T-cell (primary cell): ENCODE results near the gene ATP6V0D1. TPM values are rescaled to one million over a fixed set of nuclear protein-coding genes. Genes with fewer than 3 reads are reported as not detected.

Experiments
- ATAC-seq, 4 experiments: fragments of 200-7000 bp in 3 of 4; fragments of 150-1000 bp in 1 of 4; cut with Tn5 transposase; replicated peaks in 1 of 4; 1 replicate in 3 of 4; 2 replicates in 1 of 4; pipeline ENCODE4 v1.10.0; 2021; ENCODE audit warnings: moderate library complexity in 3 of 4, mild to moderate bottlenecking in 2 of 4, moderate number of reproducible peaks in 1 of 4
- CTCF ChIA-PET, 2 donors: fragments of 300-600 bp; sonication (Branson Sonifier 250); formaldehyde crosslinking; loops; one replicate each; lab custom pipeline; 2022; ENCODE audit warnings: antibody characterized with exemption in 2 of 2; lab: Charles Lee
- POLR2A ChIA-PET, 2 donors: fragments of 300-600 bp; sonication (Branson Sonifier 250); formaldehyde crosslinking; loops; one replicate each; lab custom pipeline; 2022; ENCODE audit warnings: antibody characterized with exemption in 2 of 2; lab: Charles Lee
- DNase-seq, 35 experiments: peaks; one replicate each; pipeline versions ENCODE4 v3.0.0 to v3.0.0-alpha.2; 2013 to 2023
- H3K27ac ChIP-seq: one replicate; pipeline ENCODE4 v1.5.1; 2013; ENCODE audit warnings: low read length
- H3K27me3 ChIP-seq, 2 experiments: replicated peaks in 1 of 2; 1 replicate in 1 of 2; 2 replicates in 1 of 2; pipeline versions ENCODE4 v1.6.1 to v1.7.0; 2013; ENCODE audit warnings: low read length in 1 of 2, mixed read lengths in 1 of 2; ENCODE audit not compliant: control insufficient read depth in 2 of 2, insufficient read depth in 2 of 2; ENCODE audit errors: extremely low read depth in 1 of 2
- H3K36me3 ChIP-seq, 2 donors: 1 replicate in 1 of 2; 2 replicates in 1 of 2; pipeline versions ENCODE4 v1.6.1 to v1.7.0; 2013; ENCODE audit warnings: low read length in 1 of 2; ENCODE audit not compliant: control insufficient read depth in 2 of 2, insufficient read depth in 1 of 2; ENCODE audit errors: extremely low read depth in 1 of 2
- H3K4me1 ChIP-seq, 2 experiments: 1 replicate in 1 of 2; 2 replicates in 1 of 2; pipeline versions ENCODE4 v1.6.1 to v1.7.0; 2013; ENCODE audit warnings: low read length in 2 of 2, mixed read lengths in 1 of 2; ENCODE audit not compliant: insufficient read depth in 2 of 2, control insufficient read depth in 1 of 2; ENCODE audit errors: extremely low read depth in 1 of 2
- H3K4me3 ChIP-seq, 2 donors: 1 replicate in 1 of 2; 2 replicates in 1 of 2; pipeline versions ENCODE4 v1.5.1 to v1.7.0; 2013; ENCODE audit warnings: mild to moderate bottlenecking in 2 of 2, low read length in 1 of 2, moderate library complexity in 1 of 2; ENCODE audit not compliant: control insufficient read depth in 1 of 2; ENCODE audit errors: extremely low read depth in 1 of 2
- H3K9me3 ChIP-seq: 2 replicates; pipeline ENCODE4 v1.7.0; 2013
- H3K27ac Mint-ChIP-seq, 2 donors: one replicate each; pipeline ENCODE4 v1.8.0; 2020 to 2021; ENCODE audit warnings: mild to moderate bottlenecking in 2 of 2, mixed read lengths in 2 of 2
- H3K27me3 Mint-ChIP-seq, 2 donors: one replicate each; pipeline ENCODE4 v1.8.0; 2021 to 2022; ENCODE audit warnings: mixed read lengths in 2 of 2
- H3K36me3 Mint-ChIP-seq: one replicate; pipeline ENCODE4 v1.8.0; 2021; ENCODE audit warnings: mixed read lengths
- H3K4me1 Mint-ChIP-seq, 3 donors: one replicate each; pipeline ENCODE4 v1.8.0; 2020 to 2022; ENCODE audit warnings: mixed read lengths in 3 of 3, mild to moderate bottlenecking in 1 of 3
- H3K4me3 Mint-ChIP-seq, 3 donors: one replicate each; pipeline ENCODE4 v1.8.0; 2020 to 2022; ENCODE audit warnings: mild to moderate bottlenecking in 3 of 3, mixed read lengths in 3 of 3, moderate library complexity in 3 of 3
- H3K9me3 Mint-ChIP-seq, 3 donors: one replicate each; pipeline ENCODE4 v1.8.0; 2020 to 2022; ENCODE audit warnings: mixed read lengths in 3 of 3
- WGBS: methylation state at CpG from one replicate; pipeline ENCODE4 v1.1.5; 2013; ENCODE audit warnings: missing lambda C conversion rate; ENCODE audit not compliant: insufficient coverage; 5-methylcytosine and 5-hydroxymethylcytosine counted together
- total RNA-seq, 35 experiments: library from RNA in 6 of 35; stranded (reverse) in 6 of 35; fragments of 120-200 nt in 1 of 35; gene quantifications; one replicate each; pipeline versions ENCODE4 v1.2.1 to v1.2.4 and lab custom pipeline; 2013 to 2026

Gene ATP6V0D1
- total RNA-seq, 5 donors from 2014 or later (not counting 1 experiment from before 2014, with no cell fraction given): 41.5 to 49.6 (median 45.8) TPM

DNA sequence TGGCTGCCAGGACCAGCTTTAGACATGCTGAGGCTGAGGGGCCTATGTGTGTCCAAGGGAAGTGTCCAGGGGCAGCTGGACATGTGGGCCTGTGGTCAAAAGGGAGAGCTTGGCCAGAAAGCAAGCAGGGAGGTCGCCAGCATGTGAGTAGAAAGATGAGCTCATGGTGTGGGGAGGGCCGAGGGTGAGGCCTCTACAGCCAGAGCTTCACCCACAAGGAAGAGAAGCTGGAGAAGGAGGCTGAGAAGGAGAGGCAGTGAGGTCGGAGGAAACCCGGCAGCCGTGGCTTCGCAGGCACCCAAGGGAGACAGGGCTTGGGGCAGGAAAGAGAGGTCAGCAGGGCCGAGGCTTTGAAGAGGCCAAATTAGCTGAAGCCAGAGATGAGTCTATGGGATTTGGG, 54.0 kb downstream of the ATP6V0D1 start:
- ChIA-PET CTCF (interaction anchor here (0.5 to 0.6 kb wide), 6 partner anchors 20 to 1477 kb away, joined by 3 to 4 read pairs (median 3); no protein-coding TSS in a partner anchor), POLR2A (no interaction called here)
- Histone ChIP-seq H3K9me3 (no peaks in the 10 kb centered on the region), H3K27ac (no peak overlapping the region), H3K36me3 (no peaks in the 10 kb centered on the region), H3K27me3 (peaks cover 21 to 66% of the 10 kb centered on the region in 2 experiments), H3K4me1 (peaks cover 0 to 21% of the 10 kb centered on the region in 2 experiments), H3K4me3 (no peak overlapping the region)
- ATAC-seq (no peak), DNase-seq (no peak)
- peaks cover 0 to 11% (median 5%) of the 10 kb centered on the region in 3 donors for H3K4me1 Mint-ChIP-seq
- H3K4me3 Mint-ChIP-seq: no peak overlapping the region
- H3K36me3 Mint-ChIP-seq: peaks cover 3% of the 10 kb centered on the region
- H3K27me3 Mint-ChIP-seq: peaks cover 39 to 45% of the 10 kb centered on the region in 2 donors
- H3K9me3 Mint-ChIP-seq: no peaks in the 10 kb centered on the region
- no peak overlapping the region for H3K27ac Mint-ChIP-seq
- WGBS: 76% methylated on average over 7 of the region's 7 CpGs

DNA sequence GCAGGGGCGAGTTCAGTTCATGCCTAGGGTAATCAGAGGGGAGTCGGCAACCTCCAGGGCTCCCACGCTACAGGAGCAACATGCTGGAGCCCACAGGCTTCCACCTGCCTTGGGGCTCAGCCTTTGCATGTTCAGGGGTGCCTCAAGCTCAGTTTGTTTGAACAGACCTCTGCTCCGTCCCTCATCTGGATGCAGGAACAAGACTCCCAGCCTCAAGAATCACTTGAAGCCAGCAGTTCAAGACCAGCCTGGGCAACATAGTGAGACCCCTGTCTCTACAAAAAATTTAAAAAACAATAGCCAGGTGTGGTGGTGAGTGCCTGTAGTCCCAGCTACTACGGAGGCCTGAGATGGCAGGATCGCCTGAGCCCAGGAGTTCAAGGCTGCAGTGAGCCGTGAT, 54.9 kb downstream of the ATP6V0D1 start:
- WGBS: 68% methylated on average over 3 of the region's 7 CpGs
- POLR2A ChIA-PET: no interaction called here

DNA sequence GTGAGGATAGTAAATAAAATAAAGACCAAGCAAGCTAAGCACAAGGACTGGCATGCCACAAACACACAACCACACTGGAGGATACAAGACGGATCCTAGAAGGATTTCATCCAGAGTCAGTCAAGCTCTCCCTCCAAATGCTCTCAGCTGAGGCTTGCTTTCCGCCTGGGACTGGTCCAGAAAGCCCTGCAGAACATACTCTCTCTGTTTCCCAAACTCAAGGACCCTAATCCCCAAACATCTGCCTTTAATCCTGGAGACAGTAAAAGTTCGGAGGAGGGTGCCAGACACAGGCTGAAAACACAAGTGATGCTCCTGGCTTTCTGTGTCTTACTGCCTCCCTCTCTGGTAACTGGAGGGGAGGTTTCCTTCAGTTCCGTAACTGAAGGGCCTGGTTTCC, 55.4 kb downstream of the ATP6V0D1 start:
- ATAC-seq: no peak
- peaks cover 20 to 68% of the 10 kb centered on the region in 2 experiments for H3K27me3 ChIP-seq
- Mint-ChIP-seq H3K4me3 (no peak overlapping the region), H3K9me3 (no peaks in the 10 kb centered on the region), H3K36me3 (peaks cover 3% of the 10 kb centered on the region), H3K27ac (no peak overlapping the region), H3K4me1 (peaks cover 0 to 6% (median 3%) of the 10 kb centered on the region in 3 donors), H3K27me3 (peaks cover 39 to 43% of the 10 kb centered on the region in 2 donors)
- ChIA-PET POLR2A (no interaction called here), CTCF (interaction anchor here in 1 of 2 donors (1.1 kb wide), 1 partner anchor 23 kb away, joined by 3 read pairs; no protein-coding TSS in a partner anchor)
- H3K9me3 ChIP-seq: no peaks in the 10 kb centered on the region
- DNase-seq: no peak
- WGBS: 79% methylated on average over 4 of the region's 4 CpGs
- peaks cover 0 to 14% of the 10 kb centered on the region in 2 experiments for H3K4me1 ChIP-seq
- H3K36me3 ChIP-seq: no peaks in the 10 kb centered on the region
- H3K4me3 ChIP-seq: no peak overlapping the region
- H3K27ac ChIP-seq: no peak overlapping the region

More for the DNA sequence above, 54.9 kb downstream of the ATP6V0D1 start:
- no peaks in the 10 kb centered on the region for H3K9me3 ChIP-seq
- H3K27me3 Mint-ChIP-seq: peaks cover 39 to 43% of the 10 kb centered on the region in 2 donors
- no peaks in the 10 kb centered on the region for H3K9me3 Mint-ChIP-seq
- H3K36me3 ChIP-seq: no peaks in the 10 kb centered on the region
- no peak overlapping the region for H3K27ac Mint-ChIP-seq
- H3K4me3 Mint-ChIP-seq: no peak overlapping the region
- DNase-seq: no peak
- H3K36me3 Mint-ChIP-seq: peaks cover 3% of the 10 kb centered on the region
- no peak overlapping the region for H3K27ac ChIP-seq
- H3K4me1 ChIP-seq: peaks cover 0 to 15% of the 10 kb centered on the region in 2 experiments
- H3K4me1 Mint-ChIP-seq: peaks cover 0 to 6% (median 3%) of the 10 kb centered on the region in 3 donors
- no peak for ATAC-seq
- no peak overlapping the region for H3K4me3 ChIP-seq
- peaks cover 20 to 64% of the 10 kb centered on the region in 2 experiments for H3K27me3 ChIP-seq
- CTCF ChIA-PET: interaction anchor here in 1 of 2 donors (1.1 kb wide), 1 partner anchor 22 kb away, joined by 3 read pairs; no protein-coding TSS in a partner anchor

DNA sequence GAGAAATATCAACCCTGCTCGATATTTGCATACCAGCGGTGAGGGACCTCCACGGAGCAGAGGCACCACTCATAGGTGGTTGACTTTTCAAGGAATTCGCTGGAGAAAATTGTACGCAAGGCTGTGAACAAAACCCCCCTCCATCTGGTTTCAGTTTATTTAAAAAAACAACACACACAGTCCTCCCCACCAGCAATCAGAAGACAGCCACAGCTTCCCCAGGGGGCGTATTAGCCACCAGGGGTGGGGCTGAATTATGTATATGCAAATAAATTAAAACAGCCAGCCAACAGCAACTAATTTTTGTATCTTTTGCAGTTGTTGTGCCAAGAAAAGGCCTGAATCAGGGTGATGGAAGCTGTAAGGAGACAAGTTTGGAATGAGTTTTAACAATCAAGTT, 55.9 kb downstream of the ATP6V0D1 start:
- POLR2A ChIA-PET: no interaction called here
- H3K36me3 Mint-ChIP-seq: peaks cover 3% of the 10 kb centered on the region
- CTCF ChIA-PET: interaction anchor here in 1 of 2 donors (0.6 kb wide), 2 partner anchors 276 to 355 kb away, joined by 3 to 4 read pairs; no protein-coding TSS in a partner anchor
- DNase-seq: no peak
- H3K27ac ChIP-seq: no peak overlapping the region
- H3K4me1 Mint-ChIP-seq: peaks cover 0 to 3% (median 0%) of the 10 kb centered on the region in 3 donors
- H3K27me3 ChIP-seq: peaks cover 20 to 64% of the 10 kb centered on the region in 2 experiments
- no peak overlapping the region for H3K27ac Mint-ChIP-seq
- peaks cover 0 to 9% of the 10 kb centered on the region in 2 experiments for H3K4me1 ChIP-seq
- no peak overlapping the region for H3K4me3 Mint-ChIP-seq
- H3K27me3 Mint-ChIP-seq: peaks cover 39 to 40% of the 10 kb centered on the region in 2 donors
- no peaks in the 10 kb centered on the region for H3K9me3 ChIP-seq
- H3K9me3 Mint-ChIP-seq: no peaks in the 10 kb centered on the region
- no peak overlapping the region for H3K4me3 ChIP-seq
- ATAC-seq: no peak
- WGBS: no CpG with 5 or more reads among the region's 6 CpGs
- no peaks in the 10 kb centered on the region for H3K36me3 ChIP-seq

DNA sequence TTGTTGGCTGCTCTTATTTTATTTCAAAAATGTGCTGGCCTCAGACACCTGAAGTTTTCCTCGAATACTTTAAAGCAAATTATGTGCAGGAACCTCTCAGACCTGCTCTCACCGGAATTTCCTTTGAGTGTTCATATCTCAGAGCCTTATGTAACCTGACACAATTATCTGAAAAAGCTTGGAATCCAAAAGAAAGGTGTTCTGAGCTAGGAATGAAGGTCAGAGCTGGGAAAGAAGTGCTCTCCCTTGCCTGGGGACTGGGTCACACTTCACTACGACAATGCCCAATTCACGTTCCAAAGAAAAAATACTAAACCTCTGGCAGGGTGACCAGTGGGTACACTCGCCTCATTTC, 56.7 kb downstream of the ATP6V0D1 start:
- H3K27me3 ChIP-seq: peaks cover 15 to 61% of the 10 kb centered on the region in 2 experiments
- POLR2A ChIA-PET: no interaction called here
- peaks cover 0 to 7% of the 10 kb centered on the region in 2 experiments for H3K4me1 ChIP-seq
- no peak overlapping the region for H3K4me3 ChIP-seq
- no peaks in the 10 kb centered on the region for H3K36me3 ChIP-seq
- DNase-seq: no peak
- no peaks in the 10 kb centered on the region for H3K9me3 Mint-ChIP-seq
- no peaks in the 10 kb centered on the region for H3K9me3 ChIP-seq
- H3K27ac ChIP-seq: no peak overlapping the region
- peaks cover 39 to 40% of the 10 kb centered on the region in 2 donors for H3K27me3 Mint-ChIP-seq
- no peaks in the 10 kb centered on the region for H3K4me1 Mint-ChIP-seq
- H3K27ac Mint-ChIP-seq: no peak overlapping the region
- no peak for ATAC-seq
- 69% methylated on average over 4 of the region's 5 CpGs for WGBS
- peaks cover 3% of the 10 kb centered on the region for H3K36me3 Mint-ChIP-seq
- CTCF ChIA-PET: interaction anchor here in 1 of 2 donors (0.6 kb wide), 1 partner anchor 356 kb away, joined by 4 read pairs; no protein-coding TSS in a partner anchor
- H3K4me3 Mint-ChIP-seq: no peak overlapping the region

DNA sequence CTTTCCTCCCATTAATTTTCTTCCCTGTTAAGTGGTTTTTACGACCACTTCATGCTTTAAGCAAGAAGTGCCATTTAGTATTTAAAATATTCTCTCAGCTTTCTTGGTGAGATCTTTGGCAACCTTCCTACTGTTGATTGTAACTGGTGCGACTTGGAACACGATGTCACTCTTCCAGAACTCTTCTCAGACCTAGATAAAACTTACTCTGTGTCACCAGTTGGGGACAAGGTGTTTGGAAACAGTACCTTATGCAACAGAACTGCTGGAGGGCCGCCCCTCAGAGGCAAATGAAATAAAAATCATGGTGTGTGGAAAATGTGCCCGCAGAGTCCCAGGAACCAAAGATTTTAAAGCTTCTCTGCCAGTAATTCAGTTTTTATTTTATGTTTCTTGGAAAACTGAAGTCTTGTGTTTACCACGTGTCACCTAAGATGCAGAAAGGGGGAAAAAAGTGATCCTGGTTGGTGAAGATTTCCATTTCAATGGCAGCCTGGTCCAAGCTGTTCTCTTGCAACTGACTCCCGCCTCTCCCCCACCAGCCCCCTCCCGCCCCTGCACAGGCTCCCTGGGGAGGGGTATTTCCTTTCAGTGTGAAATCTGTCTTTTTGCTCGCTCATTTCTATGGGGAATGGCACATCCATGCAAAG, 57.2 kb downstream of the ATP6V0D1 start:
- Histone ChIP-seq H3K27me3 (peaks cover 14 to 59% of the 10 kb centered on the region in 2 experiments), H3K4me3 (no peak overlapping the region), H3K36me3 (no peaks in the 10 kb centered on the region), H3K27ac (no peak overlapping the region), H3K9me3 (no peaks in the 10 kb centered on the region), H3K4me1 (peaks cover 0 to 7% of the 10 kb centered on the region in 2 experiments)
- no peak for DNase-seq
- POLR2A ChIA-PET: no interaction called here
- H3K27me3 Mint-ChIP-seq: peaks cover 35 to 36% of the 10 kb centered on the region in 2 donors
- CTCF ChIA-PET: interaction anchor here in 1 of 2 donors (0.7 kb wide), 2 partner anchors 114 to 400 kb away, joined by 3 read pairs; no protein-coding TSS in a partner anchor
- 63% methylated on average over 3 of the region's 9 CpGs for WGBS
- H3K27ac Mint-ChIP-seq: no peak overlapping the region
- no peak overlapping the region for H3K4me3 Mint-ChIP-seq
- H3K36me3 Mint-ChIP-seq: peaks cover 3% of the 10 kb centered on the region
- no peaks in the 10 kb centered on the region for H3K9me3 Mint-ChIP-seq
- H3K4me1 Mint-ChIP-seq: no peaks in the 10 kb centered on the region
- ATAC-seq: no peak
